Stimulated activated effector memory CD8-positive, alpha-beta T cell treated with anti-CD3 and anti-CD28 coated beads, Interleukin-12 subunit alpha, Interleukin-12 subunit beta, amount 100 ng/mL, for 72 hours (primary cell): ENCODE measurements around the gene ARHGEF35.
A peak's percentile ranks its signal among the peaks of the same experiment; 100 is the strongest.
"Not testable (repeated sequence)": the region's sequence is repeated elsewhere in the genome, so short reads cannot be mapped to it uniquely, and the experiment has no call there.

ENCODE experiments used
- ATAC-seq: fragments of 150-1000 bp; cut with Tn5 transposase; 2 replicates; pipeline ENCODE4 v1.10.0; 2021
- DNase-seq, 2 donors: peaks; one replicate each; pipeline ENCODE4 v3.0.0; 2021 to 2022; ENCODE audit warnings: low spot score in 2 of 2
- H3K27ac Mint-ChIP-seq: one replicate; pipeline ENCODE4 v1.8.0; 2022; ENCODE audit warnings: mild to moderate bottlenecking, mixed read lengths
- H3K36me3 Mint-ChIP-seq: one replicate; pipeline ENCODE4 v1.8.0; 2022; ENCODE audit warnings: mild to moderate bottlenecking, mixed read lengths
- H3K4me1 Mint-ChIP-seq: one replicate; pipeline ENCODE4 v1.8.0; 2022; ENCODE audit warnings: mixed read lengths
- H3K4me3 Mint-ChIP-seq: one replicate; pipeline ENCODE4 v1.8.0; 2022; ENCODE audit warnings: mild to moderate bottlenecking, mixed read lengths
- H3K9me3 Mint-ChIP-seq: one replicate; pipeline ENCODE4 v1.8.0; 2022; ENCODE audit warnings: mixed read lengths

Gene ARHGEF35

DNA sequence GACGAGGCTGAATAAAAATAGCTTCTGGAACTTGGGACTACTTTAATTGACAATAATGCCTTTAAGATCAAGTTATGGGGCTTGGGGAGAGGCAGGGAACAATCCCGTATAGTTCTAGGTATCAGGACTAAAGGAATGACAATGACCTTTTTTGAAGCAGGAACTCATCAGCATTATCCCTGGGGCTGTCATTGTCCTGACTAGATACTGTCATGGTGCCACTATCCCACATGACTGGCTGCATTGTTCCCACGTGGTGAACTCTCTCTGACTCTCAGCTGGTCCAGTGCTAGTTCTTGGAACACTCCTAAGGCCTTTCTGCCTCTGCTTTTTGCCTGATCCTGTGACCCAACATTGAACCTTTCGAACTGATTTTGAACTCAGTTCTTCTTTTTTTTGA, 3.3 kb upstream of the ARHGEF35 start:
- ATAC-seq, DNase-seq, H3K27ac Mint-ChIP-seq, H3K4me1 Mint-ChIP-seq, H3K9me3 Mint-ChIP-seq, H3K36me3 Mint-ChIP-seq, H3K4me3 Mint-ChIP-seq: not testable (repeated sequence)

DNA sequence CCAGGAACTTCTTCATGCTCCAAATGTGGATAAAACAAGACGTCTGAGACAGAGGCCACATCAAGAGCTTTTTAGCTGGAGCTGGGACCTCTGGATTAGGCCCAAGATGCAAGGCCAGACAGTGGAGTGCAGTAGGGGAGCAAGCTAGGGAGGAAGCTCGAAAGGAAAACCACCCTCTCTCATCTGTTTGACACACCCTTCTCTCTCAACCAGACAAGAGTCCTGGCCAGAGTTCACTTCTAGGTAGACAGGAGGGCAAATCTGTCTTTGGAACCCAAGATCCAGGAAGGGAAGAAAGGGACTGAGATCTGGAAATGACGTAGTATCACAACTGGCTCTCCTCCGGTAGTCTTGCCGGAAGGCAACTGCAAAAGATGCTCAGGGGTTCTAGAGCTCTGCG, 1.2 kb downstream of the ARHGEF35 start:
- not testable (repeated sequence) for DNase-seq

DNA sequence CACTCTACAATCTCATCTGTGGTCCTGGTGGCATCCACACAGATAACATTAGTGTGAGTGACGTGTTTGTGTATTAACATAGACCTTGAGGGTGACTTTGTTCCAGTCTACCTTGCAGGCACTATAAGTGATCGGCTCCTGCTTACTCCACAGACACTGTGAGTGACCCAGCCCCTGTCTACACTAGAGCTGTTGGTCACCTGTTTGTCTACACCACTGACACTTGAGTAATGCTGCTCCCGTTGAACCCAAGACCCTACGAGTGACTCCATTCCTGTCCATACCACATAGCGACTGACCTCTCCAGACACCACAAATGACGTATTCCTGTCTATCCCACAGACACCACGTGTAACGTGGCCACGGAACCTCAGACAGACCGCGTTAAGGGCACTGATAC, 1.9 kb downstream of the ARHGEF35 start:
- not testable (repeated sequence) for H3K27ac Mint-ChIP-seq, H3K4me1 Mint-ChIP-seq
- ATAC-seq, result peak; percentile 40

More for the DNA sequence above, 1.2 kb downstream of the ARHGEF35 start:
- not testable (repeated sequence) for H3K4me1 Mint-ChIP-seq, ATAC-seq, H3K4me3 Mint-ChIP-seq, H3K27ac Mint-ChIP-seq, H3K36me3 Mint-ChIP-seq, H3K9me3 Mint-ChIP-seq

DNA sequence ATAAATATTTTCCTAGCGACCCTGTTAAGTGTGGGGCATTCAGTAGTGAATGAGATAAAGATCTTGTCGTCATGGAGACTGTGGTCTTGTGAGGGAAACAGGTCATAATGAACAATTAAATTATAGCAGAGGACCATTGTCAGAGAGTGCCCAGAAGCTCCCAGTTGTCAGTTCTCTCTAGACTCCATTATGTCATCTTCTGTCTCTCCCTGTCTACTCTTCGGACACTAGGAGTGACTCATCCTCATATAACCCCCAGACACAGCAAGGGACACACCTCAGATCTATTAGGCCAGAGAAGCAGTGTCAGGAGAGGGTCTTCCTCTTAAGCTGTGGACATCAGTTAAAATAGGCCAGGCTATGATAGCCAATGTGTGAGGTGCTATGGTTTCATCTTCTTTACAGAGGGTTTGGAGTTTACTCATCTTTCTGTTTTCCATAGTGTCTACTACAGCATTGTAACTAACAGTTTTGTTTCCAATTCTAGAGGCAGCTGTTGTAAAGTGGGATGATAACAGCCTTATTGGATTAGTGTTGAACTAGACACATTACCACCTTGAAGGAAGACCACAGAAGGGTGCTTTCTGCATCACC, 7.0 kb downstream of the ARHGEF35 start:
- not testable (repeated sequence) for H3K27ac Mint-ChIP-seq, H3K4me3 Mint-ChIP-seq, H3K9me3 Mint-ChIP-seq, H3K4me1 Mint-ChIP-seq, DNase-seq, H3K36me3 Mint-ChIP-seq
- ATAC-seq, result peak; percentile 49

More for the DNA sequence above, 1.9 kb downstream of the ARHGEF35 start:
- not testable (repeated sequence) for DNase-seq, H3K36me3 Mint-ChIP-seq, H3K4me3 Mint-ChIP-seq, H3K9me3 Mint-ChIP-seq

- not testable (repeated sequence) for H3K4me3 Mint-ChIP-seq, H3K9me3 Mint-ChIP-seq, H3K36me3 Mint-ChIP-seq
Measured at GRCh38 chr7:144187848-144188247, 7.8 kb downstream of the ARHGEF35 start.

DNA sequence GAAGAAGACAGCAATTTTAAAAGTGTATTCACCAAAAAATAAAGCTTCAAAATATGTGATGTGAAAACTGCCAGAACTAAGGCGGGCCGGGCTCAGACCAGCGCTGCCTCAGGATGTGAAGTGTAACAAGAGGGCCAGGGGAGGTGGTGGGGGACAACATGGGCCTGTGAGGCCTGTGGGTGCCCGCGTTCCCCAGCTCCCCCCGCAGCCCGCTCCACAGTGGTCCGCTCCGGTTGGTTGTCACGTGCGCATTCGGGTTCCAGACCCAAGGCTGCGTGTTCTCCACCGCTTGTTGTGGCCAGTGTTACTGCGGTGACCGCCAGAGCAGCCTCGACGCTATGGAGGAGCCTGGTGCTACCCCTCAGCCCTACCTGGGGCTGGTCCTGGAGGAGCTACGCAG, 12.5 kb downstream of the ARHGEF35 start, which contains the start of gene CTAGE4:
Gene CTAGE4, plus strand, starts transcription at position 301 of the 400 bp plus-strand sequence. Its CDS starts 38 bp downstream, at position 339.
- ATAC-seq, H3K36me3 Mint-ChIP-seq, DNase-seq, H3K27ac Mint-ChIP-seq, H3K4me3 Mint-ChIP-seq, H3K9me3 Mint-ChIP-seq, H3K4me1 Mint-ChIP-seq: not testable (repeated sequence)

More at GRCh38 chr7:144187848-144188247, 7.8 kb downstream of the ARHGEF35 start:
- H3K27ac Mint-ChIP-seq, H3K4me1 Mint-ChIP-seq, DNase-seq: not testable (repeated sequence)
- peak; percentile 31 for ATAC-seq

DNA sequence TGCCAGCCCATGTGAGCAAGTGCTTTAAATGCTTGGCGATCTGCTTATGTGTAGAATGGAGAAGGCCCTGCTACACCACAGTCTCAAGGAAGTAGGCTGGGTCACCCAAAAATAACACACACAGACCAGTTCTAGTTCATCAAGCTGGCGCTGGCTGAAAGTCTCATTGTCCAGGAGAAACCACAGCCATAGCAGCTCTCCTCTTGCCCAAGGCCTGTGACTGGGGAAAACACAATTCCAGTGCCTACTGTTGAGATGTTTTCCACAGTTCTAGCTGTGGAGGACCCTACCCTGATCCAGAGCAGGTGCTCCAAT, 16.5 kb downstream of the ARHGEF35 start:
- not testable (repeated sequence) for DNase-seq, H3K4me1 Mint-ChIP-seq, H3K27ac Mint-ChIP-seq, H3K4me3 Mint-ChIP-seq, H3K36me3 Mint-ChIP-seq, ATAC-seq, H3K9me3 Mint-ChIP-seq

DNA sequence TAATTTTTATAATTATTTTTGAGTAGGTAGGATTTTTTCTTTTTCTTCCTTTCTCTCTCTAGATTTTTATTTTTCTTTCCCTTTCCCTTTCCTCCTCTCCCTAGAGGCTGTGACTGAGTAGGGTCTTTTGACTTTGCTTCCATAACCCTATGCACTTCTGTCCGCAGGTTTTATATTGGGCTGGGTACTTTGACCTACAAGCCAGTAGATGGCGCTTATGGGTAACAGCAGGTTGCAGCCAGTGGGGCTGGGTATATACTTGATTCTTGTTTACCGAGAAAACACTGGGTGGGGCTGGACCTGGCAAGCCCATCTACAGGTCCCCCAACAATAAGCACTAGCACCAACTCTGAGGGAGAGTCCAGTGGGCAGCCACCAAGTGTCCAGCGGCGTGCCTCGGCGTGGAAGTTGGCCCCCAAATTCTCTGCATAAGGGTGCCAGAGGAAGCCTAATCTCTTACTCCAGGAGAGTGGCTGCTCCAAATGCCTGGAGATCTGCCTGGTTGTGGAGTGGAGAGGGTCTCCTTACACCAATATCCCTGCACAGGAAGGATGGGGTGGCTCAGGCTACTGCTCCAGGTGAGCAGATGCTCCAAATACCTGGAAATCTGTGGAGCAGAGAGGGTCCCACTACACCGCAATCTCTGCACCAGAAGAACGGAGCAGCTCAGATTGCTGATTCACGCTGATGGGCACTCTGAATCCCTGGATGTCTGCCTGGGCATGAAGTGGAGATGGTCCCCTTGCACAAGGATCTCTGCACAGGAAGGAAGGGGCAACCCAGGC, 17.1 kb downstream of the ARHGEF35 start:
- not testable (repeated sequence) for H3K9me3 Mint-ChIP-seq, H3K27ac Mint-ChIP-seq, DNase-seq, H3K4me1 Mint-ChIP-seq, H3K36me3 Mint-ChIP-seq, H3K4me3 Mint-ChIP-seq
- ATAC-seq, result peak; percentile 81

GRCh38 chr7:144174613-144175012, 21.0 kb downstream of the ARHGEF35 start:
- no peaks in the 10 kb centered on the region for H3K36me3 Mint-ChIP-seq
- no peak overlapping the region for H3K27ac Mint-ChIP-seq
- H3K9me3 Mint-ChIP-seq, result no peaks in the 10 kb centered on the region
- H3K4me1 Mint-ChIP-seq, result no peaks in the 10 kb centered on the region
- ATAC-seq, result no peak
- no peak for DNase-seq
- no peak overlapping the region for H3K4me3 Mint-ChIP-seq

- not testable (repeated sequence) for H3K9me3 Mint-ChIP-seq, H3K36me3 Mint-ChIP-seq, H3K4me3 Mint-ChIP-seq, H3K4me1 Mint-ChIP-seq, ATAC-seq, DNase-seq, H3K27ac Mint-ChIP-seq
Measured at GRCh38 chr7:144171594-144172350, 23.9 kb downstream of the ARHGEF35 start.

- no peak overlapping the region for H3K27ac Mint-ChIP-seq
- H3K36me3 Mint-ChIP-seq, result no peaks in the 10 kb centered on the region
- DNase-seq (no peak), ATAC-seq (no peak)
- no peaks in the 10 kb centered on the region for H3K4me1 Mint-ChIP-seq
- no peaks in the 10 kb centered on the region for H3K9me3 Mint-ChIP-seq
- H3K4me3 Mint-ChIP-seq, result no peak overlapping the region
Measured at GRCh38 chr7:144164784-144165183, 30.8 kb downstream of the ARHGEF35 start.

GRCh38 chr7:144158861-144159260, 36.8 kb downstream of the ARHGEF35 start:
- Mint-ChIP-seq H3K4me3 (no peak overlapping the region), H3K4me1 (no peaks in the 10 kb centered on the region), H3K27ac (no peak overlapping the region), H3K36me3 (no peaks in the 10 kb centered on the region), H3K9me3 (no peaks in the 10 kb centered on the region)
- no peak for DNase-seq
- no peak for ATAC-seq

- H3K9me3 Mint-ChIP-seq, result peaks cover 20% of the 10 kb centered on the region
- no peak for DNase-seq
- no peak for ATAC-seq
Measured at GRCh38 chr7:144148224-144148827, 47.3 kb downstream of the ARHGEF35 start.

GRCh38 chr7:144144426-144144825, 51.2 kb downstream of the ARHGEF35 start:
- no peaks in the 10 kb centered on the region for H3K4me1 Mint-ChIP-seq
- peaks cover 16% of the 10 kb centered on the region for H3K9me3 Mint-ChIP-seq
- DNase-seq (no peak), ATAC-seq (no peak)
- no peak overlapping the region for H3K27ac Mint-ChIP-seq
- H3K36me3 Mint-ChIP-seq, result no peaks in the 10 kb centered on the region
- no peak overlapping the region for H3K4me3 Mint-ChIP-seq

More at GRCh38 chr7:144148224-144148827, 47.3 kb downstream of the ARHGEF35 start:
- Mint-ChIP-seq H3K4me3 (no peak overlapping the region), H3K36me3 (no peaks in the 10 kb centered on the region), H3K27ac (no peak overlapping the region), H3K4me1 (no peaks in the 10 kb centered on the region)

DNA sequence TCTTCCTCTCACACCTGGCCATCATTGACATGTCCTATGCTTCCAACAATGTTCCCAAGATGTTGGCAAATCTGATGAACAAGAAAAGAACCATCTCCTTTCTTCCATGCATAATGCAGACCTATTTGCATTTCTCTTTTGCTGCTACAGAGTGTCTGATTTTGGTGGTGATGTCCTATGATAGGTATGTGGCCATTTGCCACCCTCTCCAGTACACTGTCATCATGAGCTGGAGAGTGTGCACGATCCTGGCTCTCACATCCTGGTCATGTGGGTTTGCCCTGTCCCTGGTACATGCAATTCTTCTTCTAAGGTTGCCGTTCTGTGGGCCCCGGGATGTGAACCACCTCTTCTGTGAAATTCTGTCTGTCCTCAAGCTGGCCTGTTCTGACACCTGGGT, 53.4 kb downstream of the ARHGEF35 start:
- peak; percentile 34 for ATAC-seq
- H3K27ac Mint-ChIP-seq, result no peak overlapping the region
- H3K36me3 Mint-ChIP-seq, result no peaks in the 10 kb centered on the region
- H3K4me3 Mint-ChIP-seq, result no peak overlapping the region
- DNase-seq, result no peak
- H3K9me3 Mint-ChIP-seq, result no peaks in the 10 kb centered on the region
- H3K4me1 Mint-ChIP-seq, result no peaks in the 10 kb centered on the region
